CD14-positive monocyte (primary cell): ENCODE results near the gene TSPAN13. TPM values are rescaled to one million over a fixed set of nuclear protein-coding genes. Genes with fewer than 3 reads are reported as not detected.

Source experiments
- DNase-seq, 3 donors: peaks; one replicate each; pipeline ENCODE4 v3.0.0-alpha.2; 2011 to 2022
- H2AFZ ChIP-seq: 2 replicates; pipeline ENCODE4 v1.6.0; 2012; ENCODE audit warnings: mild to moderate bottlenecking, low read depth, low read length, inconsistent platforms; ENCODE audit not compliant: insufficient read depth, poor library complexity, severe bottlenecking
- H3K27ac ChIP-seq, 2 donors: 1 replicate in 1 of 2; 2 replicates in 1 of 2; pipeline ENCODE4 v1.5.1; 2012 to 2013; ENCODE audit warnings: low read length in 2 of 2, control low read depth in 1 of 2, inconsistent platforms in 1 of 2, low read depth in 1 of 2, mild to moderate bottlenecking in 1 of 2
- H3K27me3 ChIP-seq, 2 donors: one replicate each; pipeline versions ENCODE4 v1.6.0 to v1.6.1; 2011 to 2013; ENCODE audit warnings: low read length in 2 of 2; ENCODE audit not compliant: control insufficient read depth in 2 of 2, insufficient read depth in 2 of 2
- H3K36me3 ChIP-seq, 2 donors: replicated peaks in 1 of 2; 1 replicate in 1 of 2; 2 replicates in 1 of 2; pipeline versions ENCODE4 v1.5.1 to v1.6.1; 2012 to 2013; ENCODE audit warnings: low read length in 2 of 2, control low read depth in 1 of 2, inconsistent platforms in 1 of 2, mild to moderate bottlenecking in 1 of 2; ENCODE audit not compliant: insufficient read depth in 2 of 2, control insufficient read depth in 1 of 2
- H3K4me1 ChIP-seq, 2 donors: 1 replicate in 1 of 2; 2 replicates in 1 of 2; pipeline versions ENCODE4 v1.5.1 to v1.6.1; 2012 to 2013; ENCODE audit warnings: low read length in 2 of 2, control low read depth in 1 of 2, inconsistent platforms in 1 of 2, mild to moderate bottlenecking in 1 of 2, moderate library complexity in 1 of 2; ENCODE audit not compliant: insufficient read depth in 2 of 2, control insufficient read depth in 1 of 2
- H3K4me2 ChIP-seq: replicated peaks from 2 replicates; pipeline ENCODE3; 2012; ENCODE audit warnings: low read length, moderate library complexity, mild to moderate bottlenecking; ENCODE audit not compliant: poor library complexity, severe bottlenecking; ENCODE audit errors: extremely low read depth
- H3K4me3 ChIP-seq, 3 experiments: fragments of 200-600 bp in 1 of 3; sonication (generic) in 1 of 3; replicated peaks in 1 of 3; 1 replicate in 2 of 3; 2 replicates in 1 of 3; pipeline ENCODE4 v1.5.1; 2011 to 2013; ENCODE audit warnings: low read length in 3 of 3, mild to moderate bottlenecking in 3 of 3, control low read depth in 2 of 3, low read depth in 2 of 3, inconsistent platforms in 1 of 3, moderate library complexity in 1 of 3
- H3K79me2 ChIP-seq: 2 replicates; pipeline ENCODE4 v1.6.0; 2012; ENCODE audit warnings: mild to moderate bottlenecking, control low read depth, inconsistent platforms, low read length, moderate library complexity; ENCODE audit not compliant: insufficient read depth
- H3K9ac ChIP-seq: 2 replicates; pipeline ENCODE4 v1.6.0; 2017; ENCODE audit warnings: low read length, mild to moderate bottlenecking; ENCODE audit not compliant: insufficient read depth, poor library complexity, severe bottlenecking
- H3K9me3 ChIP-seq, 2 donors: replicated peaks in 1 of 2; 1 replicate in 1 of 2; 2 replicates in 1 of 2; pipeline versions ENCODE4 v1.5.1 to v1.6.1; 2012 to 2013; ENCODE audit warnings: low read length in 2 of 2, control low read depth in 1 of 2; ENCODE audit not compliant: control insufficient read depth in 1 of 2, insufficient read depth in 1 of 2
- H4K20me1 ChIP-seq: 2 replicates; pipeline ENCODE4 v1.6.0; 2012; ENCODE audit warnings: mild to moderate bottlenecking, low read length, control low read depth, moderate library complexity; ENCODE audit not compliant: insufficient read depth
- H3K27ac Mint-ChIP-seq, 7 donors: one replicate each; pipeline ENCODE4 v1.8.0; 2020; ENCODE audit warnings: mild to moderate bottlenecking in 7 of 7, mixed read lengths in 7 of 7, moderate library complexity in 6 of 7, inconsistent platforms in 2 of 7
- H3K27me3 Mint-ChIP-seq, 3 donors: one replicate each; pipeline ENCODE4 v1.8.0; 2021 to 2022; ENCODE audit warnings: low read depth in 3 of 3, mild to moderate bottlenecking in 3 of 3, mixed read lengths in 3 of 3, moderate library complexity in 3 of 3, inconsistent platforms in 1 of 3
- H3K36me3 Mint-ChIP-seq, 2 donors: one replicate each; pipeline ENCODE4 v1.8.0; 2020; ENCODE audit warnings: mixed read lengths in 2 of 2, inconsistent platforms in 1 of 2, mild to moderate bottlenecking in 1 of 2
- H3K4me1 Mint-ChIP-seq: one replicate; pipeline ENCODE4 v1.8.0; 2020; ENCODE audit warnings: mild to moderate bottlenecking, mixed read lengths
- H3K4me3 Mint-ChIP-seq, 2 donors: one replicate each; pipeline ENCODE4 v1.8.0; 2020; ENCODE audit warnings: mild to moderate bottlenecking in 2 of 2, mixed read lengths in 2 of 2, moderate library complexity in 1 of 2
- H3K9me3 Mint-ChIP-seq, 7 donors: one replicate each; pipeline ENCODE4 v1.8.0; 2020 to 2022; ENCODE audit warnings: mixed read lengths in 7 of 7, mild to moderate bottlenecking in 6 of 7, moderate library complexity in 6 of 7, inconsistent platforms in 2 of 7
- WGBS: methylation state at CpG from one replicate; pipeline ENCODE4 v1.1.5; 2013; ENCODE audit warnings: missing lambda C conversion rate; ENCODE audit not compliant: insufficient coverage; 5-methylcytosine and 5-hydroxymethylcytosine counted together
- intact Hi-C, 2 donors: fragments of 100-400 bp; cut with micrococcal nuclease; formaldehyde crosslinking; loops; one replicate each; pipeline versions ENCODE4 v1.15.0 to v1.15.1; 2023
- polyA plus RNA-seq, 3 donors: library from polyadenylated mRNA; depleted of rRNA in 1 of 3; unstranded in 2 of 3; stranded (reverse) in 1 of 3; fragments of 300-500 nt in 2 of 3; fragments of >200 nt in 1 of 3; fragmentation: Illumina TruSeq in 2 of 3; gene quantifications; 1 replicate in 2 of 3; 2 replicates in 1 of 3; pipeline ENCODE4 v1.2.3, GENCODE V29; 2012 to 2021
- TF ChIP-seq, protein P1 (sequence below): fragments of 200-600 bp; IDR thresholded peaks from one replicate; pipeline ENCODE4 v1.8.0; 2022; ENCODE audit warnings: antibody characterized with exemption, mild to moderate bottlenecking

The TSPAN13 gene
- polyA plus RNA-seq, 3 donors: 0.09 to 0.17 (median 0.16) TPM

DNA sequence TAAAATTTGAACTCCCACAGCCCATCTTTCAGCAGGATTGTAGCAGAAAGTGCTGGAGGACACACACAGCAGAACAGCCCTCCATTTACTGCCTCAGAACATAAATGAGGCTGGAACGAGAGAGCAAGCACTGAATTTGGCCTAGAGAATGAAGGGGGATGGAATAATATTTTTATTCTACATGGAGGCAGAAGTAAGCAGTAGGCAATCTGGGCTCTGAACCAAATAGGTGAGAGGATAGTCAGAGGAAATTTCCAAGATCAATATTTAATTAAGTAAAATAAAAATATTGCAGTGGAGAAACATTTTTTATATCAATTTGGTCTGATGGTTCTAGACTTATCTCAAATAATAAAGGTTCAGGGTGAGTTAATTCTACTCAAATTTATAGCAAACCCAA, 29.2 kb upstream of the TSPAN13 start:
- H3K9ac ChIP-seq: no peak overlapping the region
- no peaks in the 10 kb centered on the region for H3K9me3 ChIP-seq
- H3K4me3 Mint-ChIP-seq: no peak overlapping the region
- no peak overlapping the region for H3K4me2 ChIP-seq
- H3K79me2 ChIP-seq: no peaks in the 10 kb centered on the region
- no peaks in the 10 kb centered on the region for H3K27me3 ChIP-seq
- H3K27ac Mint-ChIP-seq: no peak overlapping the region
- H3K4me1 Mint-ChIP-seq: no peaks in the 10 kb centered on the region
- TF ChIP-seq, protein P1, sequence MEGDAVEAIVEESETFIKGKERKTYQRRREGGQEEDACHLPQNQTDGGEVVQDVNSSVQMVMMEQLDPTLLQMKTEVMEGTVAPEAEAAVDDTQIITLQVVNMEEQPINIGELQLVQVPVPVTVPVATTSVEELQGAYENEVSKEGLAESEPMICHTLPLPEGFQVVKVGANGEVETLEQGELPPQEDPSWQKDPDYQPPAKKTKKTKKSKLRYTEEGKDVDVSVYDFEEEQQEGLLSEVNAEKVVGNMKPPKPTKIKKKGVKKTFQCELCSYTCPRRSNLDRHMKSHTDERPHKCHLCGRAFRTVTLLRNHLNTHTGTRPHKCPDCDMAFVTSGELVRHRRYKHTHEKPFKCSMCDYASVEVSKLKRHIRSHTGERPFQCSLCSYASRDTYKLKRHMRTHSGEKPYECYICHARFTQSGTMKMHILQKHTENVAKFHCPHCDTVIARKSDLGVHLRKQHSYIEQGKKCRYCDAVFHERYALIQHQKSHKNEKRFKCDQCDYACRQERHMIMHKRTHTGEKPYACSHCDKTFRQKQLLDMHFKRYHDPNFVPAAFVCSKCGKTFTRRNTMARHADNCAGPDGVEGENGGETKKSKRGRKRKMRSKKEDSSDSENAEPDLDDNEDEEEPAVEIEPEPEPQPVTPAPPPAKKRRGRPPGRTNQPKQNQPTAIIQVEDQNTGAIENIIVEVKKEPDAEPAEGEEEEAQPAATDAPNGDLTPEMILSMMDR: no peak
- no peak for DNase-seq
- intact Hi-C loops: no loop called here
- H4K20me1 ChIP-seq: no peaks in the 10 kb centered on the region
- no peak overlapping the region for H2AFZ ChIP-seq
- H3K36me3 ChIP-seq: no peaks in the 10 kb centered on the region
- no peaks in the 10 kb centered on the region for H3K9me3 Mint-ChIP-seq
- no peaks in the 10 kb centered on the region for H3K27me3 Mint-ChIP-seq
- no peaks in the 10 kb centered on the region for H3K36me3 Mint-ChIP-seq
- H3K4me1 ChIP-seq: no peaks in the 10 kb centered on the region
- no CpG with 5 or more reads among the region's 1 CpG for WGBS
- H3K4me3 ChIP-seq: no peak overlapping the region
- H3K27ac ChIP-seq: no peak overlapping the region

DNA sequence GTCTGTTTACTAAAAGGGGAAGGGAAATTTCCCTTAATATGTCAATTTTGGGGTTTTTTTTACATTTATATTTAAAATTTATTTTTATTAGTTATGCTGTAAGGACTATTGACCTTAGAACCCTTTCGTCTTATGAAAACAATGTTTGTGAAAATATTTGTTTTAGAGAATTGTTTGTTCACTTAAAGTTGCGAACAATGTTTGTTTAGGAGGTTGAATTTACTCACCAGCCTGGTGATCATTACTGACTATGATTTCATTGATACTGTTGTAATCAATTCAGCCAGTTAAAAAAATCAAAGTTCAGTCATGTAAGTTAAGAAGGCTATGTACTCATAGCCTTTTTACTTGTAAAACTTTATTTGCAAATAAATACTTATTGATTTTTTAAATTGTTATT, 27.4 kb upstream of the TSPAN13 start:
- Histone ChIP-seq H3K9ac (no peak overlapping the region), H3K27me3 (no peaks in the 10 kb centered on the region), H3K4me2 (no peak overlapping the region), H3K4me1 (no peaks in the 10 kb centered on the region), H3K36me3 (no peaks in the 10 kb centered on the region), H3K9me3 (no peaks in the 10 kb centered on the region), H3K4me3 (no peak overlapping the region), H3K79me2 (no peaks in the 10 kb centered on the region), H2AFZ (no peak overlapping the region), H3K27ac (no peak overlapping the region), H4K20me1 (no peaks in the 10 kb centered on the region)
- TF ChIP-seq, protein P1: no peak
- H3K4me3 Mint-ChIP-seq: no peak overlapping the region
- DNase-seq: no peak
- H3K36me3 Mint-ChIP-seq: no peaks in the 10 kb centered on the region
- H3K9me3 Mint-ChIP-seq: peaks cover 0 to under 1% (median 0%) of the 10 kb centered on the region in 7 donors
- no peaks in the 10 kb centered on the region for H3K27me3 Mint-ChIP-seq
- no CpG with 5 or more reads among the region's 2 CpGs for WGBS
- intact Hi-C loops: no loop called here
- H3K27ac Mint-ChIP-seq: no peak overlapping the region
- H3K4me1 Mint-ChIP-seq: no peaks in the 10 kb centered on the region
